Spleen (tissue), 7 donors: Measurements from ENCODE around the gene UTS2R.

Source experiments
- CTCF ChIP-seq, 11 experiments: fragments of 200-600 bp in 7 of 11; fragments of 450-650 bp in 4 of 11; sonication (generic) in 4 of 11; IDR thresholded peaks in 8 of 11; conservative IDR thresholded peaks in 3 of 11; 1 replicate in 7 of 11; 2 replicates in 4 of 11; pipeline versions ENCODE4 v1.4.0 to v1.8.0; 2016 to 2021; ENCODE audit warnings: antibody characterized with exemption in 11 of 11, inconsistent platforms in 4 of 11, mild to moderate bottlenecking in 1 of 11
- POLR2AphosphoS5 ChIP-seq, 3 donors: sonication (generic); formaldehyde crosslinking; IDR thresholded peaks; one replicate each; pipeline ENCODE4 v1.5.1; 2017; ENCODE audit warnings: antibody characterized with exemption in 3 of 3
- donor health status: DM: no; HTN: no; CAD: no; lungs with moderate emphysema.
- donor health status: DM: no; HTN: no; CAD: no.
- donor health status: DM: no; HTN: no; CAD: no.

GRCh38 chr17:82361885-82362633 is 9.5 kb upstream of the UTS2R start:
- TF ChIP-seq CTCF (IDR thresholded peaks at IDR 0.05 in 8 of 11, conservative IDR thresholded peaks at IDR 0.05 in 3 of 11) (no peak), POLR2AphosphoS5 (IDR thresholded peaks at IDR 0.05) (no peak)
